Measurements from ENCODE around the gene CYB5R3.
A peak's percentile ranks its signal among the peaks of the same experiment; 100 is the strongest.

CYB5R3 gene

GRCh38 chr22:42649246-42650099, at the start of gene CYB5R3:
TSS of gene CYB5R3 (minus strand) at chr22:42649392. CDS start at chr22:42649315, 77 bp downstream.
- DNase-seq (ENCODE audit: low read depth in 2 of 2): peak; percentile 56 to 64

- peak in 1 of 2 experiments; percentile 39 for DNase-seq (ENCODE audit: low read depth in 2 of 2)
Measured at GRCh38 chr22:42697542-42698013, 48.4 kb upstream of the CYB5R3 start.

- DNase-seq (ENCODE audit: low read depth in 2 of 2): no peak
Measured at GRCh38 chr22:42696331-42696967, 47.3 kb upstream of the CYB5R3 start.

GRCh38 chr22:42695294-42695693, 46.1 kb upstream of the CYB5R3 start:
- DNase-seq (ENCODE audit: low read depth in 2 of 2): no peak

- DNase-seq (ENCODE audit: low read depth in 2 of 2): no peak
Measured at GRCh38 chr22:42693763-42694683, 44.8 kb upstream of the CYB5R3 start.

GRCh38 chr22:42693055-42693762, 44.0 kb upstream of the CYB5R3 start:
- DNase-seq (ENCODE audit: low read depth in 2 of 2): no peak

- no peak for DNase-seq (ENCODE audit: low read depth in 2 of 2)
Measured at GRCh38 chr22:42692239-42693054, 43.3 kb upstream of the CYB5R3 start.

- no peak for DNase-seq (ENCODE audit: low read depth in 2 of 2)
Measured at GRCh38 chr22:42691440-42691839, 42.2 kb upstream of the CYB5R3 start.

GRCh38 chr22:42688241-42689211, 39.3 kb upstream of the CYB5R3 start:
- peak; percentile 72 for DNase-seq (ENCODE audit: low read depth in 2 of 2)

GRCh38 chr22:42686756-42687491, 37.7 kb upstream of the CYB5R3 start:
- no peak for DNase-seq (ENCODE audit: low read depth in 2 of 2)

- no peak for DNase-seq (ENCODE audit: low read depth in 2 of 2)
Measured at GRCh38 chr22:42685941-42686653, 36.9 kb upstream of the CYB5R3 start.

- no peak for DNase-seq (ENCODE audit: low read depth in 2 of 2)
Measured at GRCh38 chr22:42684462-42685195, 35.4 kb upstream of the CYB5R3 start.

- no peak for DNase-seq (ENCODE audit: low read depth in 2 of 2)
Measured at GRCh38 chr22:42683578-42684283, 34.5 kb upstream of the CYB5R3 start.

GRCh38 chr22:42682113-42682851, 33.1 kb upstream of the CYB5R3 start:
- no peak for DNase-seq (ENCODE audit: low read depth in 2 of 2)

- DNase-seq (ENCODE audit: low read depth in 2 of 2): peak; percentile 79 to 86
Measured at GRCh38 chr22:42680648-42681047, 31.5 kb upstream of the CYB5R3 start.

- DNase-seq (ENCODE audit: low read depth in 2 of 2): no peak
Measured at GRCh38 chr22:42679691-42680090, 30.5 kb upstream of the CYB5R3 start.

Data from fibroblast of skin of left biceps (primary cell).